BE2C (cell line): ENCODE results near the gene TJP1.

Experiments used
- DNase-seq: peaks from one replicate; pipeline ENCODE4 v3.0.0-alpha.2; 2020
- H3K27me3 ChIP-seq: fragments of 250-450 bp; sonication (Bioruptor Pico); 2 replicates; pipeline ENCODE4 v1.5.1; 2020; ENCODE audit warnings: mild to moderate bottlenecking
- H3K36me3 ChIP-seq: fragments of 250-450 bp; sonication (Bioruptor Pico); 2 replicates; pipeline ENCODE4 v1.5.1; 2020; ENCODE audit warnings: mild to moderate bottlenecking
- H3K4me1 ChIP-seq: fragments of 250-450 bp; sonication (Bioruptor Pico); 2 replicates; pipeline ENCODE4 v1.5.1; 2020
- H3K4me3 ChIP-seq: 2 replicates; pipeline ENCODE4 v1.5.1; 2011; ENCODE audit warnings: low read depth, low read length
- H3K9me3 ChIP-seq: fragments of 250-450 bp; sonication (Bioruptor Pico); 2 replicates; pipeline ENCODE4 v1.5.1; 2020
- CTCF ChIP-seq: IDR thresholded peaks from 2 replicates; pipeline ENCODE4 v1.5.1; 2012; ENCODE audit warnings: mild to moderate bottlenecking, low read depth, low read length

The TJP1 gene

DNA sequence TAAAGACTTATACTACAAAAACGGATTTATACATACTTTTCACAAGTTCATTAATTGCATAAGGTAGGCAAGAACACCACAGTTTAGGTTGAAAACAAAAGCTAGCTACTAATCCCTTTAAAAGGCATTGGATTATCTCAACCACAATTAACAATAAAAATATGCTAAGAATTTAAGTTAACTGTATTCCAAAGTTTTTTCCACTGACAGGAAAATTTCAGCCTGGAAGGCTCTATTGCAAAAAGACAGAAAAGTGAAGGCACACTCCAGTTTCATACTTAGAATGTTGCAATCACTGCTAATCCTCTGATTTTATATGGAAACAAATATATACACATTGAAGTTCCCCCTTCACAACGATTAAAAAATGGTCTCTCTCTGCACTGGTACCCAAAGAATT, 71.5 kb downstream of the TJP1 start:
- no peaks in the 10 kb centered on the region for H3K36me3 ChIP-seq
- H3K9me3 ChIP-seq: no peaks in the 10 kb centered on the region
- no peaks in the 10 kb centered on the region for H3K27me3 ChIP-seq
- no peaks in the 10 kb centered on the region for H3K4me1 ChIP-seq
- DNase-seq: no peak
- no peak overlapping the region for H3K4me3 ChIP-seq
- no peak for TF ChIP-seq CTCF

GRCh38 chr15:29749365-29750086, 72.7 kb downstream of the TJP1 start:
- Histone ChIP-seq H3K4me1 (no peaks in the 10 kb centered on the region), H3K4me3 (no peak overlapping the region), H3K36me3 (no peaks in the 10 kb centered on the region), H3K9me3 (no peaks in the 10 kb centered on the region), H3K27me3 (no peaks in the 10 kb centered on the region)
- no peak for DNase-seq
- no peak for TF ChIP-seq CTCF

DNA sequence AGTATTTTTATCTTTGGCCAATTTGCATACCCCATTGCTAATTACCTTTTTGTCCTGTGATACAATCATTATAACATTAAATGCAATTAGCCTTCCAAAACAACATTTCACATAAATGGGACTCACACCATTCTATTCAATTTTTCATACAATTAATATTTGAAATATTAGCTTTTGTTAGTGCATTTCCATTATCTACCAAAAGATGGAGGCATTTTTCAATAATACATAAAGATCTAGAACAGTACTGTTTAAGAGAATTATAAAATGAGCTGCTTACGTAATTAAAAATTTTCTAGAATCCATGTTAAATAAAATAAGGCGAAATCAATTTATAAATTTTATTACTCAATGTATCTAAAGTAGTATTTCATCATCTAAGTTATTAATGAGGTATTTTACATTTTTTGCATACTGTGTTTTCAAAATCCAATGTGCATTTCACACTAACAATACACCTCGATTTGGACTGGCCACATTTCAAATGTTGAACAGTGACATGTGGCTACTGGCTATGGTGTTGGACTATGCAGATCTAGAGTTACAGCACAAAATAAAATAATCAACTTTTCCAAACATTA, 74.3 kb downstream of the TJP1 start:
- peak; percentile 36; the same call in 1 of the 2 replicates for TF ChIP-seq CTCF
- DNase-seq: no peak

GRCh38 chr15:29743475-29743874, 78.8 kb downstream of the TJP1 start:
- no peak overlapping the region for H3K4me3 ChIP-seq

More for the DNA sequence above, 74.3 kb downstream of the TJP1 start:
- Histone ChIP-seq H3K36me3 (no peaks in the 10 kb centered on the region), H3K9me3 (no peaks in the 10 kb centered on the region), H3K4me3 (no peak overlapping the region), H3K27me3 (no peaks in the 10 kb centered on the region), H3K4me1 (no peaks in the 10 kb centered on the region)

DNA sequence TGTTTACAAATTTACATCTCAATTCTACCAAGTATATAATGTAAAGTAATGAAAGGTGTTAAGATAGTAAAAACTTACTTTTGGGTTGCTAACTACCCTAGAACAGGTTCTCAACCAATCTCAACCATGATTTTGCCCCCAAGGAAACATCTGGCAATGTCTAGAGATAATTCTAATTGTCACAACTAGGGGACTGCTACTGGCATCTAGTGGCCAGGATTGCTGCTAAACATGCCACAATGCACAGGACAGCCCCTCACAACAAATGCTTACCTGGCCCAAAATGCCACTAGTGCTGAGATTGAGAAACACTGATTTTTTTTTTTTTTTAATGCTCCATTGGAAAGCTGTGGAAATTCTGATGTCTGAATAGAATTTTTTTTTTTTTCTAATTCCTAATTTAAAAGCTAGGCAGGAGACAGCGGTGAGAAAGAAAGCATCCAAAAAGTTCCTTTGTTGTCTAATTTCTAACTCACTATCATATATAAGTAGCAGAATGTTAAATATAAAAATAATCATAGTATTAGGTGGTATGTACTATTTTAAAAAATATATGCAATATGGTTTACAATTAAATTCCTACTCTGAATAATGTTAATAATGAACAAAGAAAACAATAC, 81.5 kb downstream of the TJP1 start:
- H3K36me3 ChIP-seq: no peaks in the 10 kb centered on the region
- no peaks in the 10 kb centered on the region for H3K4me1 ChIP-seq
- TF ChIP-seq CTCF: peak; percentile 76
- H3K4me3 ChIP-seq: no peak overlapping the region
- no peaks in the 10 kb centered on the region for H3K9me3 ChIP-seq
- no peaks in the 10 kb centered on the region for H3K27me3 ChIP-seq
- peak; percentile 28 for DNase-seq

More at GRCh38 chr15:29743475-29743874, 78.8 kb downstream of the TJP1 start:
- TF ChIP-seq CTCF: no peak
- Histone ChIP-seq H3K36me3 (no peaks in the 10 kb centered on the region), H3K9me3 (no peaks in the 10 kb centered on the region), H3K4me1 (no peaks in the 10 kb centered on the region), H3K27me3 (no peaks in the 10 kb centered on the region)
- no peak for DNase-seq

- no peak for DNase-seq
- H3K4me3 ChIP-seq: no peak overlapping the region
- no peaks in the 10 kb centered on the region for H3K9me3 ChIP-seq
- no peaks in the 10 kb centered on the region for H3K27me3 ChIP-seq
- no peaks in the 10 kb centered on the region for H3K4me1 ChIP-seq
- H3K36me3 ChIP-seq: peaks cover 3% of the 10 kb centered on the region
- TF ChIP-seq CTCF: no peak
Observed at GRCh38 chr15:29736744-29737020, 85.6 kb downstream of the TJP1 start.
